GM12872 (cell line): Measurements from ENCODE around the gene GNPNAT1.

Experiments used
- TF ChIP-seq, protein P1 (sequence below): IDR thresholded peaks from 3 replicates; pipeline ENCODE4 v1.5.1; 2011; ENCODE audit warnings: low read depth, mild to moderate bottlenecking, low read length, moderate library complexity; ENCODE audit not compliant: insufficient read depth

The GNPNAT1 gene

GRCh38 chr14:52801014-52801712 is 9.8 kb upstream of the GNPNAT1 start:
- TF ChIP-seq, protein P1, sequence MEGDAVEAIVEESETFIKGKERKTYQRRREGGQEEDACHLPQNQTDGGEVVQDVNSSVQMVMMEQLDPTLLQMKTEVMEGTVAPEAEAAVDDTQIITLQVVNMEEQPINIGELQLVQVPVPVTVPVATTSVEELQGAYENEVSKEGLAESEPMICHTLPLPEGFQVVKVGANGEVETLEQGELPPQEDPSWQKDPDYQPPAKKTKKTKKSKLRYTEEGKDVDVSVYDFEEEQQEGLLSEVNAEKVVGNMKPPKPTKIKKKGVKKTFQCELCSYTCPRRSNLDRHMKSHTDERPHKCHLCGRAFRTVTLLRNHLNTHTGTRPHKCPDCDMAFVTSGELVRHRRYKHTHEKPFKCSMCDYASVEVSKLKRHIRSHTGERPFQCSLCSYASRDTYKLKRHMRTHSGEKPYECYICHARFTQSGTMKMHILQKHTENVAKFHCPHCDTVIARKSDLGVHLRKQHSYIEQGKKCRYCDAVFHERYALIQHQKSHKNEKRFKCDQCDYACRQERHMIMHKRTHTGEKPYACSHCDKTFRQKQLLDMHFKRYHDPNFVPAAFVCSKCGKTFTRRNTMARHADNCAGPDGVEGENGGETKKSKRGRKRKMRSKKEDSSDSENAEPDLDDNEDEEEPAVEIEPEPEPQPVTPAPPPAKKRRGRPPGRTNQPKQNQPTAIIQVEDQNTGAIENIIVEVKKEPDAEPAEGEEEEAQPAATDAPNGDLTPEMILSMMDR, result no peak

- TF ChIP-seq, protein P1, result no peak
Observed at GRCh38 chr14:52798826-52799225, 7.4 kb upstream of the GNPNAT1 start.

DNA sequence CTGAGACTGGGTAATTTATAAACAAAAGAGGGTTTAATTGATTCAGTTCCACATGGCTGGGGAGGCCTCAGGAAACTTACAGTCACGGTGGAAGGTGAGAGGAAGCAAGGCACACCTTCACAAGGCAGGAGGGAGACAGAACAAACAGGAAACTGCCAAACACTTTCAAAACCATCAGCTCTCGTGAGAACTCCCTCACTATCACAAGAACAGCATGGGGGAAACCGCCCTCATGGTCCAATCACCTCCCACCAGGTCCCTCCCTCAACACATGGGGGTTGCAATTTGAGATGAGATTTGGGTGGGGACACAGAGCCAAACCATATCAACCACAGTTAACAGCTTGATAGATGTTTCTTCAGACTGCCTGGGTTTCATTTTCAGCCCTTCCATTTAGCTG is 6.2 kb upstream of the GNPNAT1 start:
- TF ChIP-seq, protein P1, result no peak

DNA sequence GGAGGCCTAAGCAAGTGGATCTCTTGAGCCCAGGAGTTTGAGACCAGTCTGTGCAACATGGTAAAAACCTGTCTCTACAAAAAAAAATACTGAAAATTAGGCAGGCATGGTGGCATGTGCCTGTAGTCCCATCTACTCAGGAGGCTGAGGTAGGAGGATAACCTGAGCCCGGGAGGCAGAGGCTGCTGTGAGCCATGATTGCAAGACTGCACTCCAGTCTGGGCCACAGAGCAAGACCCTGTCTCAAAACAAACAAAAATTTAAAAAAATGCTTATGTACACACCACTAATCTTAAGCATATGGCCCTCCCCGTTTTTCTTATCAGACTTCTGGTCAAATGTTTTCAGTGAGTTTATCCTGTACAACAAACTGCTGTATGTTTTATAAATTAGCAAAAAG is 1.7 kb upstream of the GNPNAT1 start:
- TF ChIP-seq, protein P1, result no peak

DNA sequence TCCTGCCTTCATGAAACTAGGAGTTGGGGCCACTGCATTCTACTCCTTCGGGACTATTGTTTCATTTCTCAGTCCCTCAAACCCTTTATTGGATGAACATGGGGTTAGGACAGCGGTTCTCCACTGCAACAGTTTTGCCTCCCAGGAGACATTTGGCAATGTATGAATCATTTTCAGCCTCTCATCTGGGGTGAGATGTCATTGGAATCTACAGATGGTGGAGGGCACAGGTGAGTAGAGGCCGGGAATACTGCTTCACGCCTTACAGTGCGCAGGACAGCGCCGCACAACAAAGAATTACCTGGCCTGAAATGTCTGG is 649 bp upstream of the GNPNAT1 start:
- TF ChIP-seq, protein P1, result no peak

- TF ChIP-seq, protein P1, result no peak
Observed at GRCh38 chr14:52790756-52791222, 618 bp downstream of the GNPNAT1 start.

DNA sequence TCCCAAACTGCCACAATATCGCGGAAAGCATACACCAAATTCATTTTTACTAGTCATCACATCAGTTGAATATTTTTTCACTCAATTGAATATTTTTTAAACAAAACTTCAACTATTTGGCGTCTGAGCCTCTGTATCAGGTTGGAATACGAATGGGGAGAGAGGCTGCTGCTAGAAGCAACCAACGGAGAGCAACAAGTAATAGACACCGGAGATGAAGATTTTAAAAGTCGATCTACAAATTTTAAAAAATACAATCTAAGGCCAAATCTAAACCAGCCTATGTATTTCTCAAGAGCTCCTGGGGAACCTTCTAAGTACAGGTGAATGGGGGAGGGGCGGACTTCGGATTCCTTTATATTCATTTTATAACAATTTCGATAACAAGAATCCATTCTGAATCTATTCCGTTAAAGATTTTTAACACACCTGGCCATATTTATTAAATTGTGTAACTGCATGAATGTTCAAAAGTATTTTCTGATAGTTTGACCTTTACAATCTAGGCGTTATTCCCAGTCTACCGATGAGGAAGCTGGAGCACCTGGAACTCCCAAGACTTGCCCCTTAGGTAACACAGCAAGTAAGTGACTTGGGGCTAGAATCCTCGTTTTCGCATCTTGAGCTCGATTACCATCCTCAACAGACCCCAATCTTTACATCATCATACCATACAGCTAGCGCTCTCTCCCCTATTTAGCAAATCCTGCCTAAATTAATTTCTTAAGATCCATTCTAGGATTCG is 1.2 kb downstream of the GNPNAT1 start:
- TF ChIP-seq, protein P1, result no peak
